ENCODE data around the gene PPIA.

GRCh38 chr7:44756904-44757303 lies 39.6 kb upstream of the PPIA start:
- TF ChIP-seq CTCF (conservative IDR thresholded peaks at IDR 0.05; ENCODE audit: low read length) (no peak), EZH2phosphoT487 (IDR thresholded peaks at IDR 0.05; ENCODE audit: borderline replicate concordance, low read depth, low read length) (no peak)
